ENCODE measurements around the gene FER. TPM values are rescaled to one million over a fixed set of nuclear protein-coding genes. Genes with fewer than 3 reads are reported as not detected.

The FER gene
- polyA plus RNA-seq, 1 donor (not counting 4 experiments of a cell fraction or from before 2014, with no cell fraction given) = 17.1 TPM

DNA sequence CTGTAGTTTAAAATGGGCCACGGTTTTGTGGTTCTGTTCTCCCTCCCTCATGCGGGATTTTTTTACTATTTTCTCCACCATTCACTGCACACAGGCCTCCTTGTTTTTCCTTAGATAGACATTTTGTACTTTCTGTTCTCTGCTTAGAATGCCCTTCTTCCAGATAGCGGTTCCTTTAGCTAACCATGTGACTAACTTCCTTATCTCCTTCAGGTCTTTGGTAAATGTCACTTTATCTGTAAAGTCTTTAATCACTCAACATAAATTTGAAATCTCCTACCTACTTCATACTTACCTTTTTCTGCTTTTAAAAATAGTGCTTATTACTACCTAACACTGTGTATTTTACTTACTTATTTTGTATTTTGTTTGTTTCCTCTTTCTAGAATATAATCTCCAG lies 15.0 kb downstream of the FER start:
- no peak overlapping the region for H3K27ac ChIP-seq (ENCODE audit: control insufficient read depth, insufficient read depth, low read length)
- DNase-seq (ENCODE audit: low read depth, low spot score) (no peak), FAIRE-seq (no peak)
- dilution Hi-C loops (cut with MboI; ENCODE audit: extremely low pct_ligation_motif_present, low sequenced_read_pairs) = no loop called here
- no peaks in the 10 kb centered on the region for H4K20me1 ChIP-seq (ENCODE audit: control insufficient read depth, extremely low read depth, insufficient read depth, low read length)
- peaks cover 1 to 4% of the 10 kb centered on the region in 2 experiments for H3K36me3 ChIP-seq (ENCODE audit: control insufficient read depth in 2 of 2, extremely low read depth in 1 of 2, insufficient read depth in 2 of 2, low read length in 2 of 2)
- no peak overlapping the region for H2AFZ ChIP-seq (ENCODE audit: control insufficient read depth, low read length)
- no peaks in the 10 kb centered on the region for H3K27me3 ChIP-seq (ENCODE audit: control insufficient read depth, extremely low read depth, insufficient read depth, low read length)
- no peaks in the 10 kb centered on the region for H3K9me3 ChIP-seq (ENCODE audit: control insufficient read depth, low read depth, low read length)
- TF ChIP-seq EZH2 (IDR thresholded peaks at IDR 0.05; ENCODE audit: low read length) = no peak
- TF ChIP-seq, protein P1, sequence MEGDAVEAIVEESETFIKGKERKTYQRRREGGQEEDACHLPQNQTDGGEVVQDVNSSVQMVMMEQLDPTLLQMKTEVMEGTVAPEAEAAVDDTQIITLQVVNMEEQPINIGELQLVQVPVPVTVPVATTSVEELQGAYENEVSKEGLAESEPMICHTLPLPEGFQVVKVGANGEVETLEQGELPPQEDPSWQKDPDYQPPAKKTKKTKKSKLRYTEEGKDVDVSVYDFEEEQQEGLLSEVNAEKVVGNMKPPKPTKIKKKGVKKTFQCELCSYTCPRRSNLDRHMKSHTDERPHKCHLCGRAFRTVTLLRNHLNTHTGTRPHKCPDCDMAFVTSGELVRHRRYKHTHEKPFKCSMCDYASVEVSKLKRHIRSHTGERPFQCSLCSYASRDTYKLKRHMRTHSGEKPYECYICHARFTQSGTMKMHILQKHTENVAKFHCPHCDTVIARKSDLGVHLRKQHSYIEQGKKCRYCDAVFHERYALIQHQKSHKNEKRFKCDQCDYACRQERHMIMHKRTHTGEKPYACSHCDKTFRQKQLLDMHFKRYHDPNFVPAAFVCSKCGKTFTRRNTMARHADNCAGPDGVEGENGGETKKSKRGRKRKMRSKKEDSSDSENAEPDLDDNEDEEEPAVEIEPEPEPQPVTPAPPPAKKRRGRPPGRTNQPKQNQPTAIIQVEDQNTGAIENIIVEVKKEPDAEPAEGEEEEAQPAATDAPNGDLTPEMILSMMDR (optimal IDR thresholded peaks at IDR 0.05 in 1 of 3, IDR thresholded peaks at IDR 0.05 in 1 of 3, conservative IDR thresholded peaks at IDR 0.05 in 1 of 3; ENCODE audit: extremely low read depth in 1 of 3, insufficient read depth in 2 of 3, low read length in 3 of 3) = no peak
- H3K9me1 ChIP-seq (ENCODE audit: control insufficient read depth, extremely low read depth, insufficient read depth, low read length) = no peaks in the 10 kb centered on the region
- H3K79me2 ChIP-seq (ENCODE audit: control insufficient read depth, insufficient read depth, low read length) = peaks cover 77% of the 10 kb centered on the region
- H3K9ac ChIP-seq (ENCODE audit: control insufficient read depth, extremely low read depth, insufficient read depth, low read length) = no peak overlapping the region
- H3K4me2 ChIP-seq (ENCODE audit: control insufficient read depth, extremely low read depth, insufficient read depth, low read depth, low read length) = no peak overlapping the region
- no peak overlapping the region for H3K4me3 ChIP-seq (ENCODE audit: control insufficient read depth in 2 of 3, extremely low read depth in 1 of 3, insufficient read depth in 2 of 3, low read depth in 1 of 3, low read length in 3 of 3)
- peaks cover 12% of the 10 kb centered on the region for H3K4me1 ChIP-seq (ENCODE audit: control insufficient read depth, extremely low read depth, insufficient read depth, low read length)

DNA sequence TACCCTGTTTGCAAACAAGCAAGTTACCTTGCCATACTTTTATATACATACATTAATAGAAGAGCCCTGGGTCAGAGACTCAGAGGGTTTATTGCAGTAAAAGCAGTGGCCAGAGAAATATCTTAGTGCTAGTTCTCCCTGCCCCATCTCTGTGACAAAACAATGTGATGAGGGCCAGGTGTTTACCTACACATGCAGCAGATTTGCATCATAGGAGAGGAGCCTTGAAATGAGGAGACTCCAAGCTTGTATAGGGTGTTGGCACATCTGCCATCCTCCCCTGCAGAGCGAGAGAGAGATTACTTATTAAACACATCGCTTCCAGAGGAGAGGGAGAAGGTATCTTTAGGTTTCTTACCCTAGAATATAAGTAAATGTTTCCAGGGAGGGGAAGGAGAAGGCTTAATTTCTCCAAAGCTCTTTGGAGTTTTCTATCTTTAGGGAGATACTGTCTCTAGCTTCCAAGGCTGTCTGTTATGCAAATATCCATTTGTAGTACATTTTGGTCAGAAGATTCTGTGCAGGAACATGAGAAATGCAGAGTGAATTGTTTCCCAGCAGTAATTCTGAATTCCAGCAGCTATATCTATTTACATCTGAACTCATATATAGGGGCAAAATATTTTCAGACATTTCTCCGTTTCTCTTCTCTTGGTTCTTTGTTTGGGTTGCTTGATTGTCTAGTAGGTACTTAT lies 15.7 kb downstream of the FER start:
- H3K9ac ChIP-seq (ENCODE audit: control insufficient read depth, extremely low read depth, insufficient read depth, low read length) = no peak overlapping the region
- no peak overlapping the region for H3K27ac ChIP-seq (ENCODE audit: control insufficient read depth, insufficient read depth, low read length)
- FAIRE-seq (no peak), DNase-seq (ENCODE audit: low read depth, low spot score) (no peak)
- peaks cover 1 to 3% of the 10 kb centered on the region in 2 experiments for H3K36me3 ChIP-seq (ENCODE audit: control insufficient read depth in 2 of 2, extremely low read depth in 1 of 2, insufficient read depth in 2 of 2, low read length in 2 of 2)
- H3K27me3 ChIP-seq (ENCODE audit: control insufficient read depth, extremely low read depth, insufficient read depth, low read length) = no peaks in the 10 kb centered on the region
- no peaks in the 10 kb centered on the region for H4K20me1 ChIP-seq (ENCODE audit: control insufficient read depth, extremely low read depth, insufficient read depth, low read length)
- peaks cover 12% of the 10 kb centered on the region for H3K4me1 ChIP-seq (ENCODE audit: control insufficient read depth, extremely low read depth, insufficient read depth, low read length)
- no peak overlapping the region for H3K4me2 ChIP-seq (ENCODE audit: control insufficient read depth, extremely low read depth, insufficient read depth, low read depth, low read length)
- H3K79me2 ChIP-seq (ENCODE audit: control insufficient read depth, insufficient read depth, low read length) = peaks cover 76% of the 10 kb centered on the region
- no peak overlapping the region for H3K4me3 ChIP-seq (ENCODE audit: control insufficient read depth in 2 of 3, extremely low read depth in 1 of 3, insufficient read depth in 2 of 3, low read depth in 1 of 3, low read length in 3 of 3)
- TF ChIP-seq, protein P1 (optimal IDR thresholded peaks at IDR 0.05 in 1 of 3, IDR thresholded peaks at IDR 0.05 in 1 of 3, conservative IDR thresholded peaks at IDR 0.05 in 1 of 3; ENCODE audit: extremely low read depth in 1 of 3, insufficient read depth in 2 of 3, low read length in 3 of 3) = no peak
- TF ChIP-seq EZH2 (IDR thresholded peaks at IDR 0.05; ENCODE audit: low read length) = no peak
- no peaks in the 10 kb centered on the region for H3K9me1 ChIP-seq (ENCODE audit: control insufficient read depth, extremely low read depth, insufficient read depth, low read length)
- dilution Hi-C loops (cut with MboI; ENCODE audit: extremely low pct_ligation_motif_present, low sequenced_read_pairs) = no loop called here
- no peaks in the 10 kb centered on the region for H3K9me3 ChIP-seq (ENCODE audit: control insufficient read depth, low read depth, low read length)
- no peak overlapping the region for H2AFZ ChIP-seq (ENCODE audit: control insufficient read depth, low read length)

All from keratinocyte (primary cell).